ENCODE measurements around the gene PROM2. TPM values are rescaled to one million over a fixed set of nuclear protein-coding genes. Genes with fewer than 3 reads are reported as not detected.

The PROM2 gene
- total RNA-seq, 1 donor from 2014 or later: 1.3 TPM

DNA sequence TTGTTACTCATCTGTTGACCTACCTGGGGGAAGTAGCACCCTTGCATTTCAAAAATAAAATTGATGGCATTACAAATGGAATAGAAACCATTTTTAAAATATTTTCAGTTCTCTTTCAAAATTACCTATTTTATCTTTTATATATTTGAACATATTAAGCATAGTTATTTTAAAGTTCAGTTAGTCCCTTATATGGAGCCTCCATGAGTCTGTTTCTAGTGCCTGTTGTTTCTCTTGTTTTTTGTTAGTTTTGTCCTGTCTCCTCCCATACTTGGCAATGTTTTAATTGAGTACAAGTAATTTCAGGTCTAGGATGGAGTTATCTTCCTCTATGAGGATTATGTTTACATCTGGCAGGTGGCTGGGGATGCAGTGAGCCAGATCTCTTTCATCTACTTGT lies 17.0 kb downstream of the PROM2 start:
- Mint-ChIP-seq H3K36me3 (ENCODE audit: unreplicated experiment) (no peaks in the 10 kb centered on the region), H3K27me3 (ENCODE audit: unreplicated experiment) (no peaks in the 10 kb centered on the region), H3K4me3 (ENCODE audit: unreplicated experiment) (no peak overlapping the region), H3K9me3 (ENCODE audit: unreplicated experiment) (peaks cover 10% of the 10 kb centered on the region), H3K4me1 (ENCODE audit: unreplicated experiment) (no peaks in the 10 kb centered on the region), H3K27ac (ENCODE audit: unreplicated experiment) (no peak overlapping the region)
- no peak for DNase-seq (ENCODE audit: extremely low spot score, unreplicated experiment)
- TF ChIP-seq, protein P1, sequence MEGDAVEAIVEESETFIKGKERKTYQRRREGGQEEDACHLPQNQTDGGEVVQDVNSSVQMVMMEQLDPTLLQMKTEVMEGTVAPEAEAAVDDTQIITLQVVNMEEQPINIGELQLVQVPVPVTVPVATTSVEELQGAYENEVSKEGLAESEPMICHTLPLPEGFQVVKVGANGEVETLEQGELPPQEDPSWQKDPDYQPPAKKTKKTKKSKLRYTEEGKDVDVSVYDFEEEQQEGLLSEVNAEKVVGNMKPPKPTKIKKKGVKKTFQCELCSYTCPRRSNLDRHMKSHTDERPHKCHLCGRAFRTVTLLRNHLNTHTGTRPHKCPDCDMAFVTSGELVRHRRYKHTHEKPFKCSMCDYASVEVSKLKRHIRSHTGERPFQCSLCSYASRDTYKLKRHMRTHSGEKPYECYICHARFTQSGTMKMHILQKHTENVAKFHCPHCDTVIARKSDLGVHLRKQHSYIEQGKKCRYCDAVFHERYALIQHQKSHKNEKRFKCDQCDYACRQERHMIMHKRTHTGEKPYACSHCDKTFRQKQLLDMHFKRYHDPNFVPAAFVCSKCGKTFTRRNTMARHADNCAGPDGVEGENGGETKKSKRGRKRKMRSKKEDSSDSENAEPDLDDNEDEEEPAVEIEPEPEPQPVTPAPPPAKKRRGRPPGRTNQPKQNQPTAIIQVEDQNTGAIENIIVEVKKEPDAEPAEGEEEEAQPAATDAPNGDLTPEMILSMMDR (IDR thresholded peaks at IDR 0.05): no peak

DNA sequence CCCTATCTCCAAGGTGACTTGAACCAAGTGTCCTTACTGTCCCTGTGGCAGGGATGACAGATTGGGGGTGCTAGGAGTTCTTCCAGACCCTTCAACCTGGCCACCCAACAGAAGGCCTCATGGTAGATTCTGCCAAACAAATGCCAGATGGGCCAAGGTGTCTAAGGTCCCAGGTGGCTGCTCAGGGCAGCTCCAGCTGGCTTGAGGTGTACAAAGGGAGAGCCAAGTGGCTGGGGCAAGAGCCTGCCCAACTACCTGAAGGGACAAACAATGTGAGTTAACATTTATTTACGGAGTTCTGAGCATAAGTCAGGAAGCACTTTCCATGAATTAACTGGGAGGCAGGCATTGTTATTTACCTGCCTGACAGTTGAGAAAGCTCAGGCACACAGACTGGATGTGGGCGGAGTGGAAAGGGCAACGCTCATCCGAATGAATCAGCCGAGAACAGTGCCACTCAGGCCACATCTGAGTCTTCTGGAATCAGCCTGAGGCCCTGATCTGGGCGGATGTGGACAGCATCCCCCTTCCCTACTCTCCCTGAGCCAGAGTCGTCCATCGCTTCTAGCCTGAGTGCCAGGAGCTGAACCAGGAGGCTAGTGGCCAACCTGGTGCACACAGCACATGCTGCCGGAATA lies 18.5 kb downstream of the PROM2 start:
- no peaks in the 10 kb centered on the region for H3K36me3 Mint-ChIP-seq (ENCODE audit: unreplicated experiment)
- H3K27me3 Mint-ChIP-seq (ENCODE audit: unreplicated experiment): no peaks in the 10 kb centered on the region
- H3K27ac Mint-ChIP-seq (ENCODE audit: unreplicated experiment): no peak overlapping the region
- TF ChIP-seq, protein P1 (IDR thresholded peaks at IDR 0.05): no peak
- DNase-seq (ENCODE audit: extremely low spot score, unreplicated experiment): no peak
- H3K4me1 Mint-ChIP-seq (ENCODE audit: unreplicated experiment): no peaks in the 10 kb centered on the region
- H3K4me3 Mint-ChIP-seq (ENCODE audit: unreplicated experiment): no peak overlapping the region
- H3K9me3 Mint-ChIP-seq (ENCODE audit: unreplicated experiment): peaks cover 10% of the 10 kb centered on the region

DNA sequence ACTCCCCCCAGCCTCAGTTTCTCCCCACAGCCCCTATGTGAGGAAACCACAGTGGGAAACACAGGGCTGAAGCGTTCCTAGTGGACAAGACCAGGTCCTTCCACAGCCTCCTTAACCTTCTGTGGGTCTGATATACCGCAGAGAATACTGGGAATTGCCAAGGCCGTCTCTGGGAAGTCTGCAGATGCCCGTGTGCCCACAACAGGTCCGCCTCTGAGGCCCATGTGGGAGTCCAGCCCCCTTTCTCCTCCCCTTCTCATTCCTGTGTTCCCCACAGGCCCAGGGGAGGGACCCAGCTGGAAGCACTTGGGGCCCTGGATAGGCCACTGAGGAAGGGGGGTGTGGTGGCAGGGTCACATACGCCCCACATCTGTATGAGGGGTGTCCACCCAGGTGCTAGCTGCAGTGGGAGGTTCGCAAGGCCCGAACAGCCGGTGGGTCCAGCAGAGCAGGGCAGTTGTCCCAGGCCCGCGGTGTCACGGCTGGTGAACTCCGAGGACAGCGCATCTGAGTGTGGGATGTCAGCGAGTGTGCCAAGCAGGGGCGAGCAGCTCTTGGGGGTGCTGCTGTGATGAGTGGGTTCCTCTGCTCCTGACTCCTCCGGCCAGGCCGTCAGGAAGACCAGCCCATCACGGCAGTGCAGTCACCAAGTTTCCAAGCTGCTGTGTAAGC lies 20.5 kb downstream of the PROM2 start:
- no peak overlapping the region for H3K4me3 Mint-ChIP-seq (ENCODE audit: unreplicated experiment)
- no peak overlapping the region for H3K27ac Mint-ChIP-seq (ENCODE audit: unreplicated experiment)

GRCh38 chr2:95295376-95295775 lies 21.1 kb downstream of the PROM2 start:
- Mint-ChIP-seq H3K4me1 (ENCODE audit: unreplicated experiment) (no peaks in the 10 kb centered on the region), H3K9me3 (ENCODE audit: unreplicated experiment) (peaks cover 8% of the 10 kb centered on the region), H3K27ac (ENCODE audit: unreplicated experiment) (no peak overlapping the region), H3K36me3 (ENCODE audit: unreplicated experiment) (no peaks in the 10 kb centered on the region), H3K27me3 (ENCODE audit: unreplicated experiment) (peaks cover 3% of the 10 kb centered on the region), H3K4me3 (ENCODE audit: unreplicated experiment) (no peak overlapping the region)
- DNase-seq (ENCODE audit: extremely low spot score, unreplicated experiment): no peak
- TF ChIP-seq, protein P1 (IDR thresholded peaks at IDR 0.05): no peak

More for the DNA sequence above, 20.5 kb downstream of the PROM2 start:
- TF ChIP-seq, protein P1 (IDR thresholded peaks at IDR 0.05): no peak
- Mint-ChIP-seq H3K36me3 (ENCODE audit: unreplicated experiment) (no peaks in the 10 kb centered on the region), H3K4me1 (ENCODE audit: unreplicated experiment) (no peaks in the 10 kb centered on the region), H3K27me3 (ENCODE audit: unreplicated experiment) (peaks cover 3% of the 10 kb centered on the region), H3K9me3 (ENCODE audit: unreplicated experiment) (peaks cover 10% of the 10 kb centered on the region)
- DNase-seq (ENCODE audit: extremely low spot score, unreplicated experiment): no peak

DNA sequence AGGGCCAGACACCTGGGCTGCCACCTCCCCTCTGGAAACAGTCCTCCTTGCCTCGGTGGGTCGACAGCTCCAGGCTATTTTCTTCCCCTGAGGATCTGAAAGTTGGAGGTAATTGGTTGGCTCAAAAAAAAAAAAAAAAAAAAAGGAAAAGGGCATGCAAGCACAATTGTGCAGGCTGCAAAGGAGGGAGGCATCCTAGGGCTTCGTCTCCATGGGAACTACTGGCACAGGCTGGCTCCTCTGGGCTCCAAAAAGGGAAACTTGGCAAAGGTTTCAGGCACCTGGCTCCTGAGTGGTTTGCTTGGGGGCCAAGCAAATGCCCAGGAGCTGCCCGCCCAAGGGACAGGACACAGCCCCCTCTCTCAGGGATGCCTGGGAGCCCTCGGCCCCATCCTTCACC lies 21.8 kb downstream of the PROM2 start:
- peaks cover 4% of the 10 kb centered on the region for H3K9me3 Mint-ChIP-seq (ENCODE audit: unreplicated experiment)
- H3K4me3 Mint-ChIP-seq (ENCODE audit: unreplicated experiment): no peak overlapping the region
- TF ChIP-seq, protein P1 (IDR thresholded peaks at IDR 0.05): no peak
- no peak for DNase-seq (ENCODE audit: extremely low spot score, unreplicated experiment)
- no peak overlapping the region for H3K27ac Mint-ChIP-seq (ENCODE audit: unreplicated experiment)
- no peaks in the 10 kb centered on the region for H3K36me3 Mint-ChIP-seq (ENCODE audit: unreplicated experiment)
- no peaks in the 10 kb centered on the region for H3K4me1 Mint-ChIP-seq (ENCODE audit: unreplicated experiment)
- H3K27me3 Mint-ChIP-seq (ENCODE audit: unreplicated experiment): peaks cover 3% of the 10 kb centered on the region
